ENCODE data around the gene RNF112.

RNF112 gene

GRCh38 chr17:19388791-19389785 is 21.9 kb upstream of the RNF112 start:
- DNase-seq: no peak

- no peak for DNase-seq
Observed at GRCh38 chr17:19390951-19391350, 20.1 kb upstream of the RNF112 start.

DNA sequence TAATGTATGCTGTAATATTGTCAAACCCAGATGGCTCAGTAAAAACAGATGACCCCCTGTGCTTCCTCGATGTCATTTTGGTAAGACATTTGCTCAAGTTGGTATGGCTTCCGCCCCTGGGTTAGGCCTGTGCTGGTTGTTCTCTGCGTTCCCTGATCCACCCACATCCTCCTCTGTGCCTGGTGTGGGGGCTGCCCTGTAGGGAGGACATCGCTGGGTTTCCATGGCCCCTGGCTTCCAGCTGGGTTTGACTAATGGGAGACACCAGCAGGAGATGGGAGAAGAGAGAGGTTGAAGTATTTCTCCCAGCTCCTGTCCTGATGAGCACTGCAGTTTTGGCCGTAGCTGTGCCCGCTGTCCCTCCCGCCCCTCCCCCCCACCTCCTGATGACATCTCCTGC is 19.6 kb upstream of the RNF112 start:
- no peak for DNase-seq

DNA sequence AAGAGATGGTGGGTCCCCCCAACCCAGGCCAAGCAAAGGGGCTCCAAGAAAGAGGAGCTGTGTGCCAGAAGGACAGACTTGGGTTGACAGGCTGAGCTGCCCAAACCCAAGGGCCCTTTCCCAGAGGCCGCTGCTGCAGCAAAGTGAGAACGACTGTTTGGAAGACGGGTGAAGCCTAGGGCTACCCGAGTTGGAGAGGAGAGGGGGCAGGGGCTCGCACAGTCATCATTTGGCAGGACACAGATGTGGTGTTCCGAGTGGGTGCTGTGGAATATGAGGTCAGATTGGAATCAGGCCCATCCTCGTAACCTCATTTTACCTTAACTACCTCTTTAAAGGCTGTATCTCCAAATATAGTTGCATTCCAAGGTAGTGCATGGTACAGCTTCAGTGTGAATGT is 18.7 kb upstream of the RNF112 start:
- no peak for DNase-seq

DNA sequence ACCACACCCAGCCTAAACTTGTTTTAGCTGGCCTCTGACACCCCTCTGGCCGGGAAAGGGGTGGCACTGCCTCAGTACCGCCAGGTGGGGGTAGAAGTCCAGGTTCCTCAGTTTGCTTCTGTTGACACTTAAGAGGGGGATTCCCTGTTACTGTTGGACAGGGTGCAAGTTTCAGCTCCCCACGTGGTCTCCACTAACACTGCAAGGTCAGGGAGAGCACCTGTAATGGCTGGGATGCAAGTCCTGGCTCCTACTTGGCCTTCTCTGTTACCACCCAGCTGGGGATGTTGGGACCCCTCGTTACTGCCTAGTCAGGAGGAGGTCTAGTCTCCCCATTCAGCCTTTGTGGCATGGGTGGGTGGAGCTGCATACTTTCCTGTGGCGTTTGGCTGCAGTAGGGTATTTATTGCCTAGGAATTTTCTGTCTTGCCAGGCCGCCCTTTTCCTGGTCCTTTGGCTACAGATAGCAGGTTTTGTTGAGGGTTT is 13.4 kb upstream of the RNF112 start:
- no peak for DNase-seq

- DNase-seq: no peak
Observed at GRCh38 chr17:19398301-19399181, 12.5 kb upstream of the RNF112 start.

DNA sequence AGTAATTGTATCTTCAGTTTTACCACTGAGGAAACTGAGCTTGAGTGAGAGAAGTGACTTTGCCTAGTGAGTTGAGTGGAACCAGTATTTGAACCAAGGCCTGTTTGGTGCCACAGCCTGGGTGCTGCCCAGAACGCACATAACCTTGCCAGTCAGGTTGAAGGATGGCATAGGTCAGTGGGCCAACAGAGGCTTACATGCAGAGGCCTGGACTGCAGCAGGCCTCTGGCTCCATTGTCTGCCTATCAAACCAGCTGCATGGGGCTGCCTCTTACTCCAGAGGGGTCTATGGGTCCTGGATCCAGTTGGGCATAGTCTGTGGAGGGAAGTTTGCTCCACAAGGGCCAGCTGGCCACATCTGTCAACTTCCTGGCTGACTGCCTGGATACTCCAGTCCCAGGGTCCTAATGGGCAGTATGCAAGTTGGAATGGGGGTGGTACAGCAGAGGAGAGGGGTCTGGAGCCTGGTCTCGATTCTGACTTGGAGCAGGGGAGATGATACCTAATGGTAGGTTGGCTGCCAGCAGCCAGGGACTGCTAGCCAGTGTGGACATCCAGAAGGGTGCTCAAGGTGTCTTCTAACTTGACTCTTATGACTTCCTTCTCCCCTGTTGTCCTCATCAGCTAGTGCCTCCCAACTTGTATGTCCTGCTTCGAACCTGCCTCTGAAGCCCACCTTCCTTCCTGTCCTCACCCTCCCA is 11.1 kb upstream of the RNF112 start:
- no peak for DNase-seq

GRCh38 chr17:19401321-19402010 is 9.6 kb upstream of the RNF112 start:
- no peak for DNase-seq

GRCh38 chr17:19402171-19402570 is 8.9 kb upstream of the RNF112 start:
- no peak for DNase-seq

DNA sequence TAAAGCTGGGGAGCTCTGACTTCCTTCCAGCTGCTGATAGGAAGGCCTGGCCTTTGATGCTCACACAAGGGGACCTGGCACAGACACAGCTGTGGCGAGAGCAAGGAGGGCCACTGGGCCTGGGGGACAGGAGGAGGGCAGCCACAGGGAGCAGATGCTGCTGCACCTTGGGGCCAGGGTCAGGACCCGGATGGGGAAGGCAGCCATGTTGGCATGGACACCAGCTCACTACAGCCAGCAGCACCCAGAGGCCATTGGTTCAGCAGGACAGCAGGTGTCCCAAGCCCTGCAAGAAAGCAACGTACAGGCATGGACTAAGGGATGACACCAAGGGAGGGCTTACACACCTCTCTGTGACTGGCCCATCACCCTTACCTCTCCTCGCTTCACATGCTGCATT is 8.0 kb upstream of the RNF112 start:
- no peak for DNase-seq

GRCh38 chr17:19404264-19404663 is 6.8 kb upstream of the RNF112 start:
- no peak for DNase-seq

DNA sequence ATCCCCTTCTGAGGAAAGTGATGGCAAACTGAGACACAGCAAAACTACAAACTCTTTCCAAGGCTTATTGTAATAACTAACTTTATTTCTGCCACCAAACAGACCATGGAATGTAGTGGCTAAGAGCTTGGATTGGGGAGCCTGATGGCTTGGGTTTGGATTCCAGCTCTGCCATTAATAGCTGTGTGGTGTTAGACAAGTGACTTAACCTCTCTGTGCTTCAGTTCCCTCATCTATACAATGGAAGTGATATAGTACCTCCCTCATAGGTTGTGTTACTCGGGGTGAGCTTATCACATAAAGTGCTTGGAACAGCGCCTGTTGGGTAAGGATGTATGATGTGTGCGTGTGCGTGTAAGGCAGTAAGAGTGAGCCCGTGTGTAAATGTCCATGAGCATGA is 5.9 kb upstream of the RNF112 start:
- no peak for DNase-seq

DNA sequence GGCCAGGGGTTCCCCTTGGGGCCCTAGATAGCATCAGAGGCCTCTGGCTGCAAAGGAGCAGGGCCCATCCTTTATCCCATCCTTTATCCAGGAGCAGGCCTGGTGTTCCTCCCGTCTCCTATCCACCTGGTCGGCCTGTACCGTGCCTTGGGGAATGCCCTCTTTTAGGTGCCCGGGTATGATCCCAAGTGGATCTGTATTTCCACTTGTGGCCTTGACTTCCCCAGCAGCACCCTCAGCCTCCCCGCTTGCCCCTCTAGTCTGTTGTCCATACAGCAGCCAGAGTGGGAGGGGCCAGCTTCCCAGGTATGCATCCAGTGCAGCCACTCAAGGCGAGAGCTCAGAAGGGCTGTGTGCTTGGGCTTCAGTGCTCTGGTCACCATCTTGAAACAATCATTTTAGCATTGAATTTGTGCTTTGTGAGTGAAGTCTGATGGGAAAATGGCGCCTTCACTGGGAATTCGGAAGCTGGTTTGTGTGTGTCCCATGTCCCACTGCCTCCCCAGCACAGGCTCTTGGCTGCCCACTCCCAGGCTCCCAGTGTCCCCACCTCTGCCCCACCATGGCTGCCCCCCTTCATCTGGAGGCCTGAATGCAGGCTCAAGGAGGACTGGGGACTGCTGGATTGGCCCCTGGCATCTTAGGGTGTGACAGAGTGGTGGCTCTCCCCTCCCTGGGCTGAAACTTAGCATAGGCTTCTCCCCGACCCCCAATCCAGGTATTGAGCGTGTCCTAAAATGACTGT is 3.3 kb upstream of the RNF112 start:
- no peak for DNase-seq

GRCh38 chr17:19408346-19408710 is 2.7 kb upstream of the RNF112 start:
- DNase-seq: no peak

DNA sequence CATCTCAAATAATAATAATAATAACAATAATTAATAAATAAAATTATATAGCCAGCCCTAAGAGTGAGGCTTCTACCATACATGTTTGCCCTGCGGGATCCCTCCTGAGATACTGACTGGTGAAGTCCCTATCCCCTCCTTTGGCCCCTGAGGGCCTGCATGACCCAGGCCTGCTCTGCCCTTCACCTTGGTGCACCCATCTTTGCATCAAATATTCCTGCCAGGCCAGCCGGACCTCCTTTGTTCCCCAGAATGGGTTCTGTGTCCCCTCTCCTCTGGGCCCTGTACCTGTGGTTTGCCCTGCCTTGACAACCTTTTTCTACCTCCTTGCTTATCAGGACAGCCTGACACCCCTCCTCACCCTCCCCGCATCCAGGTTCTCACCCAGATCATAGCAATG is 2.0 kb upstream of the RNF112 start:
- no peak for DNase-seq

GRCh38 chr17:19409509-19409908 is 1.5 kb upstream of the RNF112 start:
- DNase-seq: no peak

DNA sequence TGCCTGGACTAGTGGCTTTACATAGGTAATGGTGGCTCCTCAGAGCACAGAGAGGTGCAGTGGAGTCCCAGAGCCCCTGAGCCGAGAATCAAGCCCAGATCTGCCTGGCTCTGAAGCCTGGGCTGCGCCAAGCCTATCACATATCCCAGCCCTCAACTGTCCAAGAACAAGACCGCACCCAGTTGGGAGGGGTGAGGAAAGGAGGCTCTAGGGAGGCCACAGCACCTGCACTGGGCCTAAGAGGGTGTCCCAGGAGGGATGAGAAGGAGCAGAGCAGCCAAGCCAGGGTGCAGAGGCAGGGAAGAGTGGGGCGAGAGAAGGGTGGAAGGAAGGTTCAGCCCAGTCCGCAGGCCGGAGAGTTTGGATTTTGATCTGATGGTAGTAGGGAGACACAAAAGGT is 941 bp upstream of the RNF112 start:
- DNase-seq: no peak

DNA sequence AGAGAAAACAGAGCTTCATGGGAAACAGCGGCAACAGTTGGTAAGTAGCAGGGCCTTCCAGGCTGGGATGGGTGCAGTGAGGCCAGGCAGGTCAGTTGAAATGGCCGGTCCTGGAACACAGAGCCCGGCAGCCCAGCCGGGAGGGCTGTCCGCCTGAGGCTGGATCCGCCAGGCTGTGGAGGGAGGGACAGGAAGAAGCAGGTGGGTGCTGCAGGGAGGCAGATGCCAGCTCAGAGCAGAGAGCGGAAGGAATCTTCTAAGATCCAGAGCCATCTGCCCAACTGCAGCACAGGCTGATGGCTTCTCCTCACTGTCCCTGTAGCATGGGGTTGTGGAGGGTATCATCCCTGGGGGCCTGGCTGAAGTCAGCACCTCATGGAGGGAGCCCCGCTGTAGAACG is 599 bp downstream of the RNF112 start:
- DNase-seq: no peak

DNA sequence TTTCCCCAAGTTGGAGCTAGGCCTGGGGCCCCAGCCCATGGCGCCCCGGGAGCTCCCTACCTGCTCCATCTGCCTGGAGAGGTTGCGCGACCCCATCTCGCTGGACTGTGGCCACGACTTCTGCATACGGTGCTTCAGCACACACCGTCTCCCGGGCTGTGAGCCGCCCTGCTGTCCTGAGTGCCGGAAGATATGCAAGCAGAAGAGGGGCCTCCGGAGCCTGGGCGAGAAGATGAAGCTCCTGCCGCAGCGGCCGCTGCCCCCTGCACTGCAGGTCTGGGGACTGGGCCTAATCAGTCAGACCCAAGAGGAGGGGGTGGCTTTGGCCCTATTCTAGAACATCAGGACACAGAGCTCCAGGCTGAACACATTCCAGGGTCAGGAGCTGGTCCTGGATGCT is 1.5 kb downstream of the RNF112 start:
- DNase-seq: no peak

DNA sequence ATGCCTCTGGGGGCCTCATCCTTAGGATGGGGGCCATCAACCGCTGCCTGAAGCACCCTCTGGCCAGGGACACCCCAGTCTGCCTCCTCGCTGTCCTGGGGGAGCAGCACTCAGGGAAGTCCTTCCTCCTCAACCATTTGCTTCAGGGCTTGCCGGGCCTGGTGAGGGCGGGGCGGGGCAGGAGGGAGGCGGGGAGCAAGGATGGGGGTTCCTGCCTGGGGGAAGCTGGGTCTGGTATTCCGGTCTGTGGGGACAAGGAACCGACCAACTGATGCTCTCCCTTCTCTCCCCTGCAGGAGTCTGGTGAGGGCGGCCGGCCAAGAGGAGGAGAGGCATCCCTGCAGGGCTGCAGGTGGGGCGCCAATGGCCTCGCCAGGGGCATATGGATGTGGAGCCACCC is 2.0 kb downstream of the RNF112 start:
- DNase-seq: no peak

DNA sequence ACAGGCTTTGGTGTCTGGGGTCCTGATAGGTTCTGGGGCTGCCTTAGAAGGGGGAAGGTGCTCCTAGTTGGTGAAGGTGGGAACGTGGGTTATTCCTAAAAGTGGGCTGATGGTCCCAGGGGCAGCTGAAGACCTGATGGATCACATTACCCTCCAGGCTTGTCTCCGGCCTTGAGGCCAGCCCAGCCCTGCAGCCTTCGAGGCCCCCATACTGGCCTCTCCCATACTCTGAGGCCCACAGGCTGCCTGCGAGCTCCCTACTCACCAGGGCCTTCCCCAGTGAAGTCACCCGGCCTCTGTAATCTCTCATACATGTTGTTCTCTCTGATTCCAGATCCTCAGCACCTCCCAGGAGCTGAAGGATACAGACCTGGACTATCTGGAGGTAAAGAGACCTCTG is 2.7 kb downstream of the RNF112 start:
- no peak for DNase-seq
